Measurements from ENCODE around the gene XDH. TPM values are rescaled to one million over a fixed set of nuclear protein-coding genes. Genes with fewer than 3 reads are reported as not detected.

XDH gene
- total and polyA plus RNA-seq, 12 donors: 0.01 to 0.16 (median 0.08) TPM; not detected in 7

DNA sequence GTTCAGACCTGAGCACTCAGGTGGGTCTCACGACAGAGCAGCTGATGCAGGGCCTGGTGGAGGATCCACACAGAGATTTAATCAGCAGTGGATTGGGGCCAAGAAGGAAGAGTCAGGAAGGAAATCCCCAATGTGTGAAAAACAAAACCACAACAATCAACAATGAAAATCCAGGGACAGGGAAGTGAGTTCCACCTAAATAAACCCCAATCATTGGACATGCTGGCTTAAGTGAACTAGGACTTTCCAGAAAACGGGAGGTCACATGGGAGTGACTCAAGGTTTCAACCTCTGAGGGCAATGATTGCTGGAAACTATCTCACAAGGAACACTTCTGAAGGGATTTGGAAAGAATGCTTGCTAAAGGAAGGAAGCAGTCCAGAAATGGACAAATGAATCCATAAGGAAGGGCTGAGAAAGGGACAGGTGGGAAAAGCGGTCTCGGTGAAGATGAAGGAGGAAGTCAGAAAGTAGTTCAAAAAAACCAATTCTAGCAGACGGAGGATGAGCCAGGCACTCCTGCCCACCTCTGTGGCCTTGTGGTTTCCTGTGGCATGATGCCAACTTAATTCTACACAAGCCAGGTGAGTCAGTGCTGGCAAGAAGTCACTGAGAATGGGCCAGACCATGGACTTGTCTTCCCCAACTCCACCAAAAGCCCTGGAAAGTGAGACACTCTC is 15.4 kb upstream of the XDH start:
- no peaks in the 10 kb centered on the region for H3K36me3 ChIP-seq
- H3K4me3 ChIP-seq: no peak overlapping the region
- H3K4me1 ChIP-seq: no peaks in the 10 kb centered on the region
- ATAC-seq: no peak
- no peaks in the 10 kb centered on the region for H3K9me3 ChIP-seq
- H3K27ac ChIP-seq: no peak overlapping the region
- no peak for DNase-seq
- WGBS, 2 donors: 72 to 75% methylated on average over 5 of the region's 5 CpGs
- TF ChIP-seq, protein P1, sequence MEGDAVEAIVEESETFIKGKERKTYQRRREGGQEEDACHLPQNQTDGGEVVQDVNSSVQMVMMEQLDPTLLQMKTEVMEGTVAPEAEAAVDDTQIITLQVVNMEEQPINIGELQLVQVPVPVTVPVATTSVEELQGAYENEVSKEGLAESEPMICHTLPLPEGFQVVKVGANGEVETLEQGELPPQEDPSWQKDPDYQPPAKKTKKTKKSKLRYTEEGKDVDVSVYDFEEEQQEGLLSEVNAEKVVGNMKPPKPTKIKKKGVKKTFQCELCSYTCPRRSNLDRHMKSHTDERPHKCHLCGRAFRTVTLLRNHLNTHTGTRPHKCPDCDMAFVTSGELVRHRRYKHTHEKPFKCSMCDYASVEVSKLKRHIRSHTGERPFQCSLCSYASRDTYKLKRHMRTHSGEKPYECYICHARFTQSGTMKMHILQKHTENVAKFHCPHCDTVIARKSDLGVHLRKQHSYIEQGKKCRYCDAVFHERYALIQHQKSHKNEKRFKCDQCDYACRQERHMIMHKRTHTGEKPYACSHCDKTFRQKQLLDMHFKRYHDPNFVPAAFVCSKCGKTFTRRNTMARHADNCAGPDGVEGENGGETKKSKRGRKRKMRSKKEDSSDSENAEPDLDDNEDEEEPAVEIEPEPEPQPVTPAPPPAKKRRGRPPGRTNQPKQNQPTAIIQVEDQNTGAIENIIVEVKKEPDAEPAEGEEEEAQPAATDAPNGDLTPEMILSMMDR (IDR thresholded peaks at IDR 0.05): no peak
- H3K27me3 ChIP-seq: peaks cover 0 to 2% (median 0%) of the 10 kb centered on the region in 7 donors
- intact Hi-C loops (cut with DNase I): no loop called here

DNA sequence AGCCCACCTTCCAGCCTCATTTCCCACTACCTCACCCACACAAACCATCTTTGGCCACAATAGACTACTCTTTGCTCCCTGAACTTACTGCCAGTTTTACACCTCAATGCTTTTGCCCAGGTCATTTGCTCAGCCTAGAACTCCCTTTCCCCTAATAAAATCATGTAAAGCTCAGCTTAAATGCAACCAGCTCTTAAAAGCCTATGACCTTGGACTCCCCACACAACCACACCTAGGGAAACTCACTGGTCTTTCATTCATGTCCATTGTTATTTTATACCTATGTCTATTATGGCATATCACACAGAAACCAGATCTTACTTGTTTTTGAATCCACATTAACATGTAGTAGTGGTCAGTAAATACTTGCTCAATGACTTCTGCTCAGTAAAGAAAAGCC is 14.5 kb upstream of the XDH start:
- Histone ChIP-seq H3K36me3 (no peaks in the 10 kb centered on the region), H3K27me3 (peaks cover 0 to 2% (median 0%) of the 10 kb centered on the region in 7 donors), H3K27ac (no peak overlapping the region), H3K4me3 (no peak overlapping the region), H3K9me3 (no peaks in the 10 kb centered on the region), H3K4me1 (no peaks in the 10 kb centered on the region)
- TF ChIP-seq, protein P1 (IDR thresholded peaks at IDR 0.05): no peak
- ATAC-seq (no peak), DNase-seq (no peak)
- intact Hi-C loops (cut with DNase I): no loop called here

DNA sequence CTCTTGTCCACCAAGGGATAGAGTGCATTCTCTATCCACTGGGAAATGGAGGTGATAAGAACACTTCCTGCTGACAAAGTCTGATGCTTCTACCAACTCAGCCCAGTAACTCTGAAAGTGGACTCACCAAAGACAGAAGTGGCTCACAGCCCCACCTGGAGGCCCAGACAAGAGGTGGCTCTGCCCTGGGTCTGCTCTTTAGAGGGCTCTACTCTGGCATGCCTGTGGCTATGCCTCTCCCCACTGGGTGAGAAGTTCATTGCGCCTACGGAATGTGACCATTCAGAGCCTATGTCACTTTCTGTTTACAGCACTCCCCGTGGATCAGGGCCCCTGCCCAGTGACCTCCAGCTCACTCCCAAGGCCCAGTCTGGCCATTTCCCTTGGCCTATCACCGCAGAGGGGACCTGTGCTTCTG is 13.5 kb upstream of the XDH start:
- intact Hi-C loops (cut with DNase I): no loop called here
- TF ChIP-seq, protein P1 (IDR thresholded peaks at IDR 0.05): no peak
- Histone ChIP-seq H3K36me3 (no peaks in the 10 kb centered on the region), H3K9me3 (no peaks in the 10 kb centered on the region), H3K27me3 (no peaks in the 10 kb centered on the region), H3K27ac (no peak overlapping the region), H3K4me1 (no peaks in the 10 kb centered on the region), H3K4me3 (no peak overlapping the region)
- no peak for DNase-seq
- WGBS, 2 donors: 77 to 78% methylated on average over 4 of the region's 4 CpGs
- ATAC-seq: no peak

DNA sequence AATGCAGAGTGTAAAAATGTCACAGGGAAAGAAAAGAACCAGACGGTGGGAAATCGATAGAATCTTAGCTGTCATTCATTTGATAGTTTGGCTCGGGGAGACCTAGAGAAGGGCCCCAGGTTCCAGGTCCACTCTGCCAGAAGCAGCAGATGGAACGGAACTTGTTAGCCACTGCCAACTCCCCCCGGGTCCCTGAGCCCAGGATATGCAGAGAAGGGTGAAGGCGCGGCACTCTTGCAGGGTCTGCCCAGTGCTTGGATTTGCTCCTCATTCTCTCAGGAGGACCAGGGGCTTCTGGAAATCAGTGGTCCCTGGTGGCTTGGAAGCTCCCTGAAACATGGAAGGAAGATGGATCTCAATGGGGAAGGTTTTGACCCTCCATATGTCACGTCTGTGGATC is 11.6 kb upstream of the XDH start:
- no peaks in the 10 kb centered on the region for H3K36me3 ChIP-seq
- no peak overlapping the region for H3K27ac ChIP-seq
- TF ChIP-seq, protein P1 (IDR thresholded peaks at IDR 0.05): no peak
- intact Hi-C loops (cut with DNase I): no loop called here
- no peaks in the 10 kb centered on the region for H3K4me1 ChIP-seq
- no peak overlapping the region for H3K4me3 ChIP-seq
- H3K27me3 ChIP-seq: no peaks in the 10 kb centered on the region
- ATAC-seq (no peak), DNase-seq (no peak)
- H3K9me3 ChIP-seq: peaks cover 0 to 10% (median 0%) of the 10 kb centered on the region in 11 donors
- WGBS, 2 donors: 89 to 92% methylated on average over 8 of the region's 8 CpGs
